Upper lobe of right lung (tissue), 1 donor: Measurements from ENCODE around the gene DEPDC7. TPM values are rescaled to one million over a fixed set of nuclear protein-coding genes. Genes with fewer than 3 reads are reported as not detected.

Source experiments
- ATAC-seq: fragments of 200-7000 bp; cut with Tn5 transposase; one replicate; pipeline ENCODE4 v1.9.1; 2020; ENCODE audit warnings: mild to moderate bottlenecking, moderate library complexity
- DNase-seq: peaks from one replicate; pipeline ENCODE4 v3.0.0-alpha.2; 2020
- H3K27ac ChIP-seq: fragments of 200-600 bp; one replicate; pipeline ENCODE4 v1.8.0; 2022
- H3K27me3 ChIP-seq: fragments of 200-600 bp; one replicate; pipeline ENCODE4 v1.8.0; 2022; ENCODE audit warnings: mild to moderate bottlenecking
- H3K36me3 ChIP-seq: fragments of 200-600 bp; one replicate; pipeline ENCODE4 v1.8.0; 2022
- H3K4me1 ChIP-seq: fragments of 200-600 bp; one replicate; pipeline ENCODE4 v1.8.0; 2022
- H3K4me3 ChIP-seq: fragments of 200-600 bp; one replicate; pipeline ENCODE4 v1.8.0; 2022; ENCODE audit warnings: mild to moderate bottlenecking
- H3K9me3 ChIP-seq: fragments of 200-600 bp; one replicate; pipeline ENCODE4 v1.8.0; 2022
- CTCF ChIP-seq: fragments of 200-600 bp; IDR thresholded peaks from one replicate; pipeline ENCODE4 v1.8.0; 2022; ENCODE audit warnings: antibody characterized with exemption
- intact Hi-C: fragments of 100-400 bp; cut with DNase I; formaldehyde crosslinking; loops from one replicate; pipeline ENCODE4 v1.11.0; 2022
- total RNA-seq: library from RNA; stranded (reverse); fragmentation: NEBNext Ultra II Directional; extraction: Animal tissue kit (Norgen Biotek cat#: 25700); gene quantifications from one replicate; pipeline ENCODE4 v1.2.1, GENCODE V29; 2021
- donor health status: DM: no; HTN: yes; CAD: no; lungs with severe emphysema.

Gene DEPDC7
- total RNA-seq, 1 donor from 2014 or later: 0.81 TPM

GRCh38 chr11:32985600-32985999 is 30.1 kb upstream of the DEPDC7 start:
- Histone ChIP-seq H3K4me1 (no peaks in the 10 kb centered on the region), H3K27me3 (no peaks in the 10 kb centered on the region), H3K4me3 (no peak overlapping the region), H3K9me3 (no peaks in the 10 kb centered on the region), H3K36me3 (no peaks in the 10 kb centered on the region), H3K27ac (no peak overlapping the region)
- ATAC-seq (no peak), DNase-seq (no peak)
- intact Hi-C loops: no loop called here
- TF ChIP-seq CTCF: no peak

- no peaks in the 10 kb centered on the region for H3K4me1 ChIP-seq
- no peaks in the 10 kb centered on the region for H3K36me3 ChIP-seq
- peak; percentile 32 for ATAC-seq
- H3K9me3 ChIP-seq: no peaks in the 10 kb centered on the region
- intact Hi-C loops: no loop called here
- TF ChIP-seq CTCF: no peak
- no peaks in the 10 kb centered on the region for H3K27me3 ChIP-seq
- DNase-seq: no peak
- H3K27ac ChIP-seq: no peak overlapping the region
- H3K4me3 ChIP-seq: no peak overlapping the region
Measured at GRCh38 chr11:32987851-32988250, 27.8 kb upstream of the DEPDC7 start.

GRCh38 chr11:32990481-32990880 is 25.2 kb upstream of the DEPDC7 start:
- H3K27me3 ChIP-seq: no peaks in the 10 kb centered on the region
- H3K9me3 ChIP-seq: no peaks in the 10 kb centered on the region
- DNase-seq: no peak
- ATAC-seq: no peak
- no peaks in the 10 kb centered on the region for H3K4me1 ChIP-seq
- no peak for TF ChIP-seq CTCF
- no peak overlapping the region for H3K4me3 ChIP-seq
- no peaks in the 10 kb centered on the region for H3K36me3 ChIP-seq
- intact Hi-C loops: no loop called here
- no peak overlapping the region for H3K27ac ChIP-seq

GRCh38 chr11:32991427-32991826 is 24.3 kb upstream of the DEPDC7 start:
- H3K27me3 ChIP-seq: no peaks in the 10 kb centered on the region
- intact Hi-C loops: no loop called here
- ATAC-seq: no peak

GRCh38 chr11:32991898-32992297 is 23.8 kb upstream of the DEPDC7 start:
- DNase-seq (no peak), ATAC-seq (no peak)
- H3K4me3 ChIP-seq: no peak overlapping the region
- H3K4me1 ChIP-seq: no peaks in the 10 kb centered on the region
- TF ChIP-seq CTCF: no peak
- no peaks in the 10 kb centered on the region for H3K27me3 ChIP-seq
- no peak overlapping the region for H3K27ac ChIP-seq
- H3K36me3 ChIP-seq: no peaks in the 10 kb centered on the region
- no peaks in the 10 kb centered on the region for H3K9me3 ChIP-seq
- intact Hi-C loops: no loop called here

More at GRCh38 chr11:32991427-32991826, 24.3 kb upstream of the DEPDC7 start:
- H3K36me3 ChIP-seq: no peaks in the 10 kb centered on the region
- TF ChIP-seq CTCF: no peak
- H3K4me1 ChIP-seq: no peaks in the 10 kb centered on the region
- no peak for DNase-seq
- no peaks in the 10 kb centered on the region for H3K9me3 ChIP-seq
- no peak overlapping the region for H3K4me3 ChIP-seq
- no peak overlapping the region for H3K27ac ChIP-seq

GRCh38 chr11:33000181-33000580 is 15.5 kb upstream of the DEPDC7 start:
- intact Hi-C loops: no loop called here
- Histone ChIP-seq H3K36me3 (no peaks in the 10 kb centered on the region), H3K9me3 (no peaks in the 10 kb centered on the region), H3K27me3 (no peaks in the 10 kb centered on the region), H3K27ac (no peak overlapping the region), H3K4me3 (no peak overlapping the region), H3K4me1 (no peaks in the 10 kb centered on the region)
- TF ChIP-seq CTCF: no peak
- ATAC-seq: no peak
- DNase-seq: no peak
